Naive thymus-derived CD4-positive, alpha-beta T cell (primary cell): ENCODE data around the gene ROBO1. TPM values are rescaled to one million over a fixed set of nuclear protein-coding genes. Genes with fewer than 3 reads are reported as not detected.

ENCODE experiments used
- ATAC-seq: fragments of 150-1000 bp; cut with Tn5 transposase; 2 replicates; pipeline ENCODE4 v1.10.0; 2021; ENCODE audit warnings: mild to moderate bottlenecking, moderate library complexity
- CTCF ChIA-PET: fragments of 350-600 bp; sonication (Branson Sonifier 250); formaldehyde crosslinking; loops from one replicate; lab custom pipeline; 2021; ENCODE audit warnings: antibody characterized with exemption; lab: Charles Lee
- POLR2A ChIA-PET: fragments of 350-600 bp; sonication (Branson Sonifier 250); formaldehyde crosslinking; loops from one replicate; lab custom pipeline; 2021; ENCODE audit warnings: antibody characterized with exemption, inconsistent platforms; lab: Charles Lee
- DNase-seq, 9 donors: peaks; one replicate each; pipeline versions ENCODE4 v3.0.0 to v3.0.0-alpha.2; 2020 to 2022; ENCODE audit warnings: mixed read lengths in 1 of 9
- H3K27ac ChIP-seq: one replicate; pipeline ENCODE4 v1.7.0; 2013; ENCODE audit warnings: mild to moderate bottlenecking, low read depth, low read length, moderate library complexity
- H3K27me3 ChIP-seq, 2 donors: one replicate each; pipeline ENCODE4 v1.7.0; 2013; ENCODE audit warnings: low read length in 2 of 2, mild to moderate bottlenecking in 2 of 2, moderate library complexity in 2 of 2; ENCODE audit not compliant: control insufficient read depth in 2 of 2, insufficient read depth in 2 of 2
- H3K36me3 ChIP-seq, 3 experiments: 1 replicate in 2 of 3; 2 replicates in 1 of 3; pipeline ENCODE4 v1.7.0; 2013; ENCODE audit warnings: low read length in 3 of 3, mild to moderate bottlenecking in 3 of 3, moderate library complexity in 1 of 3; ENCODE audit not compliant: insufficient read depth in 3 of 3, control insufficient read depth in 2 of 3
- H3K4me1 ChIP-seq, 2 donors: one replicate each; pipeline ENCODE4 v1.7.0; 2013; ENCODE audit warnings: low read length in 2 of 2, mild to moderate bottlenecking in 2 of 2, moderate library complexity in 1 of 2; ENCODE audit not compliant: control insufficient read depth in 2 of 2, insufficient read depth in 2 of 2
- H3K4me3 ChIP-seq: 2 replicates; pipeline ENCODE4 v1.7.0; 2013; ENCODE audit warnings: mild to moderate bottlenecking, low read length
- H3K9me3 ChIP-seq, 3 experiments: 1 replicate in 2 of 3; 2 replicates in 1 of 3; pipeline ENCODE4 v1.7.0; 2013; ENCODE audit warnings: low read length in 3 of 3; ENCODE audit not compliant: control insufficient read depth in 2 of 3
- H3K27ac Mint-ChIP-seq, 9 donors: one replicate each; pipeline ENCODE4 v1.8.0; 2020 to 2022; ENCODE audit warnings: mixed read lengths in 9 of 9, mild to moderate bottlenecking in 8 of 9, moderate library complexity in 5 of 9, inconsistent platforms in 2 of 9
- H3K27me3 Mint-ChIP-seq, 5 donors: one replicate each; pipeline ENCODE4 v1.8.0; 2021 to 2022; ENCODE audit warnings: mixed read lengths in 5 of 5, mild to moderate bottlenecking in 1 of 5
- H3K36me3 Mint-ChIP-seq, 5 donors: one replicate each; pipeline ENCODE4 v1.8.0; 2020 to 2022; ENCODE audit warnings: mixed read lengths in 5 of 5, mild to moderate bottlenecking in 3 of 5, inconsistent platforms in 1 of 5
- H3K4me1 Mint-ChIP-seq, 7 donors: one replicate each; pipeline ENCODE4 v1.8.0; 2020 to 2022; ENCODE audit warnings: mixed read lengths in 7 of 7, mild to moderate bottlenecking in 3 of 7, inconsistent platforms in 1 of 7
- H3K4me3 Mint-ChIP-seq, 10 donors: one replicate each; pipeline ENCODE4 v1.8.0; 2020 to 2022; ENCODE audit warnings: mild to moderate bottlenecking in 10 of 10, mixed read lengths in 10 of 10, moderate library complexity in 6 of 10, inconsistent platforms in 2 of 10
- H3K9me3 Mint-ChIP-seq, 11 donors: one replicate each; pipeline ENCODE4 v1.8.0; 2020 to 2022; ENCODE audit warnings: mixed read lengths in 11 of 11, mild to moderate bottlenecking in 4 of 11, inconsistent platforms in 1 of 11, moderate library complexity in 1 of 11
- intact Hi-C, 2 donors: fragments of 100-400 bp; cut with micrococcal nuclease; formaldehyde crosslinking; loops; one replicate each; pipeline ENCODE4 v1.15.1; 2023
- polyA plus RNA-seq, 2 donors: library from polyadenylated mRNA; unstranded; fragments of 300-500 nt; fragmentation: Illumina TruSeq; gene quantifications; one replicate each; pipeline ENCODE4 v1.2.3, GENCODE V29; 2021
- total RNA-seq, 6 experiments: library from RNA in 5 of 6; stranded (reverse) in 5 of 6; gene quantifications; 1 replicate in 5 of 6; 2 replicates in 1 of 6; pipeline ENCODE4 v1.2.3 and lab custom pipeline; 2021 to 2026

The ROBO1 gene
- total and polyA plus RNA-seq, 7 experiments from 2014 or later = 0.08 to 0.59 (median 0.26) TPM; not detected in 2

DNA sequence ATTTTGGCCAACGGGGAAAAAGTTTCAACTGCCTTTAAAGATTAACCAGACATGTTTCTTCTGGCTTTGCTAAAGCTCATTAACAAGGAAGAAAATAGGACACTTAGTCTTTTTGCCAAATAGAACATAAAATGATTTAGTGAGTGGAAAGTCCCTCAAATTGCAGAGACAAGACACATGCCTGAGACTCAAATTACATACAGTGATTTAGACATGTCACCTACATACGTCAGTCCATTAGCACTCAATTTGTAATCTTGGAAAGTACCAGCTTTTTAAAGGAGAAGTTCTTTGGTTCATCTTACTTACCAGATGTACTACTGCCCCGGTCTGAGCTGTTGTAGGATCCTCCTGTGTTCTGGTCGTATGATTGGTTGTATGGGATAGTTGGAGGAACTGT, 1134.2 kb downstream of the ROBO1 start:
- intact Hi-C loops = no loop called here
- ATAC-seq (no peak), DNase-seq (no peak)
- Mint-ChIP-seq H3K27me3 (no peaks in the 10 kb centered on the region), H3K27ac (no peak overlapping the region), H3K4me1 (no peaks in the 10 kb centered on the region), H3K36me3 (no peaks in the 10 kb centered on the region), H3K4me3 (no peak overlapping the region), H3K9me3 (peaks cover 0 to 6% (median 0%) of the 10 kb centered on the region in 11 donors)
- ChIA-PET CTCF (no interaction called here), POLR2A (no interaction called here)
- Histone ChIP-seq H3K27ac (no peak overlapping the region), H3K4me3 (no peak overlapping the region), H3K36me3 (no peaks in the 10 kb centered on the region), H3K27me3 (no peaks in the 10 kb centered on the region), H3K9me3 (no peaks in the 10 kb centered on the region), H3K4me1 (no peaks in the 10 kb centered on the region)

DNA sequence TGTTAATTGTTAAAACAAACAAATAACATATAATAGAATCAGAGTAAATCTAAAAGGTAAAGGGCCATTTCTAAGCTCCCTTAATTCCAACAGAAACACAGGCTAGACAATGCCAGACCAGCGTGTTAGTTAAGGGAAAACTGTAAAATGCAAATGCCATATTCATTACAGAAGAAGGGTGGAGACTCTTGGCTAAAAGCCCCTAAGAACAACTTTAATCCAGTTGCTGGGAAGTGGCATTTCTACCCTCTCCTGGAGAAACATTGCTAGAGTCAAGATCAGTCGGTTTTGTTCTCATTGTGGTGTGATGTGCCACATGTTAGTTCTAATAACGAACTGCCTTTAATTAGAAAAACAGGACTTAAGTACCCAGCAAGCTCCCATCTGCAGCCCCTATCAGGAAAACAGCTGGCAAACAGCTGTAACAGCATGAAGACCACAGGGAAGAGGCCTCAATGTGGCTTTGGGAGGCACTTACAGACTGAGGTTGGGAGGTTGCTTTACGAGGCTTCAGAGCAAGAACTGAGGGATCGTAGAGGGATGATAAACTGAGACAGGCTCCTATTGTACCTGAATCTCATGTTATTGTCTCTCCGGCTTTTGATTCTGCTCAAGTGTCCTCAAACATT, 1134.8 kb downstream of the ROBO1 start:
- ATAC-seq = no peak
- H3K36me3 Mint-ChIP-seq = no peaks in the 10 kb centered on the region

DNA sequence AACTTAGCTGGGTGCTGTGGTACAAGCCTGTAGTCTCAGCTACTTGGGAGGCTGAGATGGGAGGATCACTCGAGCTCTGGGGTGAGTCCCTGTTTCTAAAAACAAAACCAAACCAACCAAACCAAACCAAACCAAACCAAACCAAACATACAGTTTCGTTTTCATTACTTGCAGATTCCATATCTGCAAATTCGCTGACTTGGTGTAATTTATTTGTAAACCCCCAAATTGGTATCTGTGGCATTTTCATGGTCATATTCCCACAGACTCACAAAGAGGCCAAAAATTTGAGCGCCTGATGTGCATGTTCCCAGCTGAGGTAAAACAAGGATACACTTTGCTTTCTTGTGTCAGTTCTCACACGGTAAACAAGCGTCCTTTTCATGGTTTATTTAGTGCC, 1138.3 kb downstream of the ROBO1 start:
- Histone ChIP-seq H3K27ac (no peak overlapping the region), H3K4me1 (no peaks in the 10 kb centered on the region), H3K27me3 (no peaks in the 10 kb centered on the region), H3K4me3 (no peak overlapping the region), H3K9me3 (no peaks in the 10 kb centered on the region), H3K36me3 (no peaks in the 10 kb centered on the region)
- ChIA-PET CTCF (no interaction called here), POLR2A (no interaction called here)
- Mint-ChIP-seq H3K9me3 (peaks cover 0 to 9% (median 0%) of the 10 kb centered on the region in 11 donors), H3K27me3 (no peaks in the 10 kb centered on the region), H3K4me3 (no peak overlapping the region), H3K4me1 (no peaks in the 10 kb centered on the region), H3K27ac (no peak overlapping the region), H3K36me3 (no peaks in the 10 kb centered on the region)
- no peak for DNase-seq
- intact Hi-C loops = no loop called here
- ATAC-seq = no peak

More for the DNA sequence above, 1134.8 kb downstream of the ROBO1 start:
- H3K27ac Mint-ChIP-seq = no peak overlapping the region
- Histone ChIP-seq H3K36me3 (no peaks in the 10 kb centered on the region), H3K27ac (no peak overlapping the region), H3K27me3 (no peaks in the 10 kb centered on the region), H3K4me1 (no peaks in the 10 kb centered on the region), H3K4me3 (no peak overlapping the region), H3K9me3 (no peaks in the 10 kb centered on the region)
- no peak for DNase-seq
- no peak overlapping the region for H3K4me3 Mint-ChIP-seq
- H3K4me1 Mint-ChIP-seq = no peaks in the 10 kb centered on the region
- CTCF ChIA-PET = no interaction called here
- peaks cover 0 to 9% (median 0%) of the 10 kb centered on the region in 11 donors for H3K9me3 Mint-ChIP-seq
- H3K27me3 Mint-ChIP-seq = no peaks in the 10 kb centered on the region
- intact Hi-C loops = no loop called here
- POLR2A ChIA-PET = no interaction called here

DNA sequence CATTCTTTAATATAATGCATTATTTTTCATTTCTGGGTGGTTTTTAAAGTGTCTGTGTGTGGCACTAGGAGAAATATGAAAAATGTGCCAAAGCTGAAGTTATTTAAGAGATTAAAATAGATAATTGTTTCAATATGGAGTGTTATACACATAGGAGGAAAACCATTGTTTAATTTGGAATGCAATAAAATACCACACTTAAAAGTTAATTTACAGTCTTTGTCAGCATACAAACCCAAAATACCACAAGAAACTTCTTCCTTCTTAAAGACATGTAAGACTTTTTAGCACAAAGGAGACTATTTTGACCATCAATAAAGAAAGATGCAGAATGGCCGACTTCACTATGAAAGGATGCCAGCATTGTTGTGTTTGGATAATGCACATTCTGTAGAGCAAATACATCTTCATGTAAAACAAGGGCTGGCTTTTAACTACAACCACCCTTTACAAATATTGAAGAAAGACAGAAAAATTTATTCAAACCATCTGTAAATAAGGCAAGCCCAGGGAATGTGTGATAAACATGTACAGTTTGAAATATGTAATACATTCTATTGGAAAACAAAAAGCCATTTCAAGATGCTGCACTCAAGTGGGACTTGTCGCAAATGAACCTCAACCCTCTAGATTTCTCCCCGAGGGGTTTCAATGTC, 1146.6 kb downstream of the ROBO1 start:
- H3K4me3 ChIP-seq = no peak overlapping the region
- ChIA-PET POLR2A (no interaction called here), CTCF (no interaction called here)
- DNase-seq = no peak
- no peaks in the 10 kb centered on the region for H3K36me3 Mint-ChIP-seq
- intact Hi-C loops = no loop called here
- no peak for ATAC-seq
- H3K27ac ChIP-seq = no peak overlapping the region
- no peaks in the 10 kb centered on the region for H3K9me3 ChIP-seq
- H3K4me3 Mint-ChIP-seq = no peak overlapping the region
- H3K27ac Mint-ChIP-seq = no peak overlapping the region
- no peaks in the 10 kb centered on the region for H3K9me3 Mint-ChIP-seq
- H3K36me3 ChIP-seq = no peaks in the 10 kb centered on the region
- H3K4me1 ChIP-seq = no peaks in the 10 kb centered on the region
- H3K27me3 Mint-ChIP-seq = no peaks in the 10 kb centered on the region
- no peaks in the 10 kb centered on the region for H3K4me1 Mint-ChIP-seq
- no peaks in the 10 kb centered on the region for H3K27me3 ChIP-seq

DNA sequence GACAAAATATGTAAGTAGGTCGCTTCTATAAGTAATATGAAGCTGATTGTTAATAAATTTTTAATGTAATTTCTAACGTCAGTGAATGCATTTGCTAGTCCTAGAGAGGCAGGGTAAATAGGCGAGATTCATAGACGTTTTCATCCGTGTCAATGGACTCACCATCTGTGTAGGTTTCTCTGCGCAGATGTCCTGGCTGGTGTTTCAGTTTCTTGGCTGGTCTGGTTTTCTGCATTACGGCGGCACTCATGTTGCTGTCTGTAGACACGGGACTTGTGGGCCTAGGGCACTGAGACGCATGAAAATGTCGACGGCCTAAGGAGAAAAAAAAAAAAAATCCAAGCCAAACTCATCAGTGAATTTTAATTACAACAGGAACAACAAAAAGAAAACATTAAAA, 1153.3 kb downstream of the ROBO1 start:
- intact Hi-C loops = no loop called here
- Histone ChIP-seq H3K4me3 (no peak overlapping the region), H3K9me3 (no peaks in the 10 kb centered on the region), H3K36me3 (no peaks in the 10 kb centered on the region), H3K27me3 (no peaks in the 10 kb centered on the region), H3K27ac (no peak overlapping the region), H3K4me1 (no peaks in the 10 kb centered on the region)
- no peaks in the 10 kb centered on the region for H3K4me1 Mint-ChIP-seq
- H3K4me3 Mint-ChIP-seq = no peak overlapping the region
- ATAC-seq (no peak), DNase-seq (no peak)
- no peaks in the 10 kb centered on the region for H3K36me3 Mint-ChIP-seq
- no peaks in the 10 kb centered on the region for H3K27me3 Mint-ChIP-seq
- CTCF ChIA-PET = interaction anchor here (0.6 kb wide), 1 partner anchor 34 kb away, joined by 4 read pairs; no protein-coding TSS in a partner anchor
- POLR2A ChIA-PET = no interaction called here
- peaks cover 0 to 5% (median 0%) of the 10 kb centered on the region in 11 donors for H3K9me3 Mint-ChIP-seq
- H3K27ac Mint-ChIP-seq = no peak overlapping the region

DNA sequence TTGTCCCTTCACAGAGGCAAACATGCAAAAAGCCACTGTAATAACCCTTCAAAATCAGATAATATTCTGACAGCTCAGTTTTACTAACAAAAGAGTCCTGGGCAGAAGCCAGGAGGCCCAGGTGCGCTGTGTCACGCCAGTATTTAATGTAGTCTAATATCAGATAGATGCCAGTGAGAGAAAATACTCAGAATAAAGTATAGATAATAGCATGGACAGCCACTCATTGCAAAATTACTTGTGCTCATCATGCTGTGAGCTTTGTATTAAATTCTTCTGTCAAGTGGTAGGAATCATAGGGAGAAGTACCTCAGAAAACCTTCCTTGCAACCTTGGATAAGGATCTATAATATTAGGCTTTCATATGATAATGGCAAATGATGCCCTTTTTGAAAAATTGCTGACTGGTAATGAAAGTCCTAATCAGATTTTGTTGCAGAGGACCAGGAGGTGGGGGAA, 1154.3 kb downstream of the ROBO1 start:
- Mint-ChIP-seq H3K4me3 (no peak overlapping the region), H3K36me3 (no peaks in the 10 kb centered on the region), H3K27ac (no peak overlapping the region), H3K27me3 (no peaks in the 10 kb centered on the region), H3K4me1 (no peaks in the 10 kb centered on the region), H3K9me3 (peaks cover 0 to 5% (median 2%) of the 10 kb centered on the region in 11 donors)
- ChIA-PET CTCF (interaction anchor here (0.6 kb wide), 1 partner anchor 160 kb away, joined by 3 read pairs; no protein-coding TSS in a partner anchor), POLR2A (no interaction called here)
- H3K4me1 ChIP-seq = no peaks in the 10 kb centered on the region
- ATAC-seq (no peak), DNase-seq (no peak)
- intact Hi-C loops = no loop called here
- no peaks in the 10 kb centered on the region for H3K36me3 ChIP-seq
- no peak overlapping the region for H3K27ac ChIP-seq
- no peaks in the 10 kb centered on the region for H3K9me3 ChIP-seq
- H3K4me3 ChIP-seq = no peak overlapping the region
- no peaks in the 10 kb centered on the region for H3K27me3 ChIP-seq

DNA sequence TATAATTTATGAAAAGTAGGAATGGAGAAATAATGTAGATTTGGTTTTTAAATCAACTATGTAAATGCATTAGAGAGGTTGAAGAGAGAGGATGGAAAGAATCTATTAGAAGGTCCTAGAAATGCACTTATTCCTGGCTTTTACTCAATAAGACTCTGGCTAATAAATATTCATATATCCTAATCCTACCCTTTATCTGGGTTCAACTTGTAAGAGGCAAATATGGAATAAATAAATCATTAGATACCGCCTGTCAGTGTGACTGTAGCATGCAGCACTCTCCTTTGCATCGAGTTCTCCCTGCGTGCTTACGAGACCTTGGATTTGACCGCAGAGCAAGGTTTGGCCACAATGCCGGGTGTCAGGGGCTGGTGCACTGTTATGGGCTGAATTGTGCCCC, 1156.5 kb downstream of the ROBO1 start:
- Mint-ChIP-seq H3K27ac (no peak overlapping the region), H3K4me3 (no peak overlapping the region), H3K4me1 (no peaks in the 10 kb centered on the region), H3K36me3 (no peaks in the 10 kb centered on the region), H3K9me3 (peaks cover 0 to 10% (median 2%) of the 10 kb centered on the region in 11 donors), H3K27me3 (no peaks in the 10 kb centered on the region)
- DNase-seq (no peak), ATAC-seq (no peak)
- Histone ChIP-seq H3K27me3 (no peaks in the 10 kb centered on the region), H3K4me3 (no peak overlapping the region), H3K4me1 (no peaks in the 10 kb centered on the region), H3K27ac (no peak overlapping the region), H3K9me3 (no peaks in the 10 kb centered on the region), H3K36me3 (no peaks in the 10 kb centered on the region)
- CTCF ChIA-PET = no interaction called here
- POLR2A ChIA-PET = no interaction called here
- intact Hi-C loops = no loop called here
